Adrenal gland (tissue), 12 donors: ENCODE results near the gene KCNK13. TPM values are rescaled to one million over a fixed set of nuclear protein-coding genes. Genes with fewer than 3 reads are reported as not detected.

Source experiments
- DNase-seq, 7 donors: peaks; one replicate each; pipeline ENCODE4 v3.0.0-alpha.2; 2019 to 2020
- H3K27ac ChIP-seq, 5 donors: fragments of 200-600 bp; sonication (generic) in 4 of 5; 1 replicate in 3 of 5; 2 replicates in 2 of 5; pipeline versions ENCODE4 v1.5.1 to v1.8.0; 2016 to 2020; ENCODE audit warnings: mild to moderate bottlenecking in 1 of 5
- H3K27me3 ChIP-seq: fragments of 200-600 bp; 2 replicates; pipeline ENCODE4 v1.8.0; 2021
- H3K36me3 ChIP-seq, 2 donors: fragments of 200-600 bp; replicated peaks in 1 of 2; 1 replicate in 1 of 2; 2 replicates in 1 of 2; pipeline versions ENCODE4 v1.5.1 to v1.8.0; 2018 to 2022
- H3K4me1 ChIP-seq, 2 donors: fragments of 200-600 bp; replicated peaks in 1 of 2; 1 replicate in 1 of 2; 2 replicates in 1 of 2; pipeline versions ENCODE4 v1.5.1 to v1.8.0; 2018 to 2021
- H3K4me3 ChIP-seq, 4 donors: fragments of 200-600 bp; sonication (generic) in 3 of 4; one replicate each; pipeline ENCODE4 v1.5.1; 2016 to 2018
- H3K9me3 ChIP-seq, 3 donors: fragments of 200-600 bp; sonication (generic) in 1 of 3; replicated peaks in 1 of 3; 1 replicate in 2 of 3; 2 replicates in 1 of 3; pipeline versions ENCODE4 v1.5.1 to v1.8.0; 2016 to 2021
- CTCF ChIP-seq, 6 experiments: fragments of 450-650 bp in 4 of 6; fragments of 200-600 bp in 2 of 6; sonication (generic) in 1 of 6; IDR thresholded peaks; 1 replicate in 5 of 6; 2 replicates in 1 of 6; pipeline versions ENCODE4 v1.5.1 to v1.8.0; 2016 to 2021; ENCODE audit warnings: antibody characterized with exemption in 6 of 6, mild to moderate bottlenecking in 2 of 6, moderate library complexity in 1 of 6
- POLR2A ChIP-seq, 2 donors: fragments of 450-650 bp; IDR thresholded peaks; one replicate each; pipeline ENCODE4 v1.6.1; 2017; ENCODE audit warnings: antibody characterized with exemption in 2 of 2, mild to moderate bottlenecking in 2 of 2, moderate library complexity in 1 of 2
- WGBS, 4 donors: extraction: QIAGEN DNeasy Blood & Tissue Kit in 2 of 4; methylation state at CpG; one replicate each; pipeline versions ENCODE4 v1.1.5 to v1.1.7; 2013 to 2017; 5-methylcytosine and 5-hydroxymethylcytosine counted together
- intact Hi-C, 2 donors: fragments of 100-400 bp; cut with DNase I; formaldehyde crosslinking; loops; one replicate each; pipeline versions ENCODE4 v1.14.1 to v1.15.0; 2022 to 2023
- polyA plus RNA-seq, 3 donors: library from polyadenylated mRNA; stranded (reverse); fragments of 200-250 nt in 2 of 3; fragments of 350-450 nt in 1 of 3; fragmentation: Illumina TruSeq in 1 of 3; extraction: RNeasy Lipid Tissue Mini Kit (QIAGEN cat#74804) in 1 of 3; gene quantifications; one replicate each; pipeline ENCODE4 v1.2.3, GENCODE V29; 2013 to 2014
- total RNA-seq, 9 donors: library from RNA; depleted of rRNA in 4 of 9; stranded (reverse); fragments of >200 nt in 4 of 9; fragments of 120-200 nt in 1 of 9; fragmentation: NEBNext Ultra II Directional in 1 of 9; extraction: Animal tissue kit (Norgen Biotek cat#: 25700) in 1 of 9; gene quantifications; one replicate each; pipeline versions ENCODE4 v1.1.0 to v1.2.4, GENCODE V29; 2013 to 2023
- donor health status: healthy with polysubstance abuse.
- donor health status: Bipolar disorder and iron deficiency.
- donor health status: DM: yes; HTN: yes; CAD: no.
- donor health status: DM: no; HTN: no; CAD: no.
- donor health status: DM: no; HTN: no; CAD: no.
- donor health status: DM: yes; HTN: yes; CAD: no.

KCNK13 gene
- total and polyA plus RNA-seq, 12 donors = 0.24 to 3.6 (median 1.5) TPM; not detected in 1

GRCh38 chr14:90095096-90095495 lies 33.3 kb downstream of the KCNK13 start:
- Histone ChIP-seq H3K27ac (no peak overlapping the region), H3K4me1 (no peaks in the 10 kb centered on the region), H3K9me3 (no peaks in the 10 kb centered on the region), H3K4me3 (no peak overlapping the region), H3K27me3 (no peaks in the 10 kb centered on the region), H3K36me3 (no peaks in the 10 kb centered on the region)
- DNase-seq = no peak
- intact Hi-C loops = no loop called here
- TF ChIP-seq CTCF (IDR thresholded peaks at IDR 0.05) (no peak), POLR2A (IDR thresholded peaks at IDR 0.05) (no peak)
- WGBS, 4 donors = 79 to 86% (median 80%) methylated on average over 4 of the region's 4 CpGs

GRCh38 chr14:90096566-90096965 lies 34.8 kb downstream of the KCNK13 start:
- DNase-seq = peak in 1 of 7 donors; percentile 13
- TF ChIP-seq POLR2A (IDR thresholded peaks at IDR 0.05) = no peak
- TF ChIP-seq CTCF (IDR thresholded peaks at IDR 0.05) = no peak
- Histone ChIP-seq H3K9me3 (no peaks in the 10 kb centered on the region), H3K36me3 (no peaks in the 10 kb centered on the region), H3K4me3 (no peak overlapping the region), H3K27me3 (no peaks in the 10 kb centered on the region), H3K27ac (no peak overlapping the region), H3K4me1 (no peaks in the 10 kb centered on the region)
- WGBS, 4 donors = 46 to 88% (median 78%) methylated on average over 1 of the region's 1 CpG
- intact Hi-C loops = no loop called here

GRCh38 chr14:90103808-90104207 lies 42.0 kb downstream of the KCNK13 start:
- Histone ChIP-seq H3K36me3 (no peaks in the 10 kb centered on the region), H3K4me3 (no peak overlapping the region), H3K4me1 (no peaks in the 10 kb centered on the region), H3K9me3 (no peaks in the 10 kb centered on the region), H3K27me3 (no peaks in the 10 kb centered on the region), H3K27ac (no peak overlapping the region)
- 57 to 70% (median 61%) methylated on average over 3 of the region's 3 CpGs for WGBS, 4 donors
- intact Hi-C loops = no loop called here
- TF ChIP-seq CTCF (IDR thresholded peaks at IDR 0.05) (no peak), POLR2A (IDR thresholded peaks at IDR 0.05) (no peak)
- no peak for DNase-seq

- Histone ChIP-seq H3K27ac (no peak overlapping the region), H3K9me3 (no peaks in the 10 kb centered on the region), H3K4me1 (no peaks in the 10 kb centered on the region), H3K27me3 (no peaks in the 10 kb centered on the region), H3K36me3 (no peaks in the 10 kb centered on the region), H3K4me3 (no peak overlapping the region)
- TF ChIP-seq POLR2A (IDR thresholded peaks at IDR 0.05) = no peak
- TF ChIP-seq CTCF (IDR thresholded peaks at IDR 0.05) = no peak
- intact Hi-C loops = no loop called here
- WGBS, 4 donors = 65 to 70% (median 67%) methylated on average over 4 of the region's 4 CpGs
- DNase-seq = peak in 4 of 7 donors; percentile 10 to 54 (median 22)
These were observed 44.0 kb downstream of the KCNK13 start for GRCh38 chr14:90105756-90106155.
